ENCODE data around the gene APOL3.
"Not testable (repeated sequence)": the region's sequence is repeated elsewhere in the genome, so short reads cannot be mapped to it uniquely, and the experiment has no call there.

The APOL3 gene

GRCh38 chr22:36100134-36100824, 60.3 kb downstream of the APOL3 start:
- no peak for FAIRE-seq

GRCh38 chr22:36099561-36099960, 61.0 kb downstream of the APOL3 start:
- not testable (repeated sequence) for FAIRE-seq

- FAIRE-seq, result no peak
Measured at GRCh38 chr22:36097880-36098279, 62.7 kb downstream of the APOL3 start.

- FAIRE-seq, result not testable (repeated sequence)
Measured at GRCh38 chr22:36090772-36091171, 69.8 kb downstream of the APOL3 start.
